IMR-90 (cell line): ENCODE results near the gene GGT6. TPM values are rescaled to one million over a fixed set of nuclear protein-coding genes. Genes with fewer than 3 reads are reported as not detected.

ENCODE experiments used
- ATAC-seq: fragments of 200-7000 bp; cut with Tn5 transposase; 2 replicates; pipeline ENCODE4 v1.9.1; 2020; ENCODE audit warnings: low read depth, mild to moderate bottlenecking, moderate library complexity
- BruUV-seq: library from RNA; stranded (reverse); fragments of 400-500 nt; replicated peaks from 2 replicates; lab custom pipeline; 2021; lab: Mats Ljungman, UMichigan
- CTCF ChIA-PET: fragments of 300-600 bp; formaldehyde crosslinking; extraction: SDS; loops from one replicate; lab custom pipeline; 2021; ENCODE audit warnings: antibody characterized with exemption; lab: Yijun Ruan, JAX
- POLR2A ChIA-PET: fragments of 300-600 bp; sonication (Branson Sonifier 250); formaldehyde crosslinking; loops from one replicate; lab custom pipeline; 2022; ENCODE audit warnings: antibody characterized with exemption; ENCODE audit not compliant: unreplicated experiment; lab: Charles Lee
- DNase-seq: peaks from one replicate; pipeline ENCODE4 v3.0.0; 2013
- H2AFZ ChIP-seq: replicated peaks from 2 replicates; pipeline ENCODE3; 2013; ENCODE audit warnings: low read length, mild to moderate bottlenecking; ENCODE audit not compliant: poor library complexity
- H2AK5ac ChIP-seq: 2 replicates; pipeline ENCODE4 v1.6.1; 2013; ENCODE audit warnings: low read depth, low read length, inconsistent platforms
- H2AK9ac ChIP-seq: replicated peaks from 2 replicates; pipeline ENCODE3; 2013; ENCODE audit warnings: mild to moderate bottlenecking, low read depth, low read length, moderate library complexity; ENCODE audit not compliant: poor library complexity
- H2BK120ac ChIP-seq: 2 replicates; pipeline ENCODE4 v1.6.1; 2013; ENCODE audit warnings: low read depth, low read length, inconsistent platforms
- H2BK15ac ChIP-seq: 3 replicates; pipeline ENCODE4 v1.6.1; 2013; ENCODE audit warnings: low read depth, low read length, inconsistent platforms
- H2BK20ac ChIP-seq: 2 replicates; pipeline ENCODE4 v1.6.1; 2013; ENCODE audit warnings: low read depth, mild to moderate bottlenecking, inconsistent platforms, low read length, moderate library complexity
- H2BK5ac ChIP-seq: 2 replicates; pipeline ENCODE4 v1.6.1; 2013; ENCODE audit warnings: mild to moderate bottlenecking, low read depth, low read length, inconsistent platforms; ENCODE audit not compliant: poor library complexity, severe bottlenecking
- H3K14ac ChIP-seq: replicated peaks from 2 replicates; pipeline ENCODE4 v1.6.1; 2013; ENCODE audit warnings: low read depth, low read length, inconsistent platforms
- H3K18ac ChIP-seq: 2 replicates; pipeline ENCODE4 v1.6.1; 2013; ENCODE audit warnings: low read depth, low read length, control low read depth
- H3K23ac ChIP-seq: 2 replicates; pipeline ENCODE4 v1.6.1; 2013; ENCODE audit warnings: low read depth, low read length, inconsistent platforms
- H3K27ac ChIP-seq: 2 replicates; pipeline ENCODE4 v1.5.1; 2013; ENCODE audit warnings: mild to moderate bottlenecking, control low read depth, low read length; ENCODE audit not compliant: insufficient read depth
- H3K27me3 ChIP-seq: 2 replicates; pipeline ENCODE4 v1.6.1; 2013; ENCODE audit warnings: low read length; ENCODE audit not compliant: control insufficient read depth, insufficient read depth
- H3K36me3 ChIP-seq: 2 replicates; pipeline ENCODE4 v1.6.1; 2013; ENCODE audit warnings: low read length, mixed read lengths; ENCODE audit not compliant: control insufficient read depth, insufficient read depth
- H3K4ac ChIP-seq: 2 replicates; pipeline ENCODE4 v1.6.1; 2013; ENCODE audit warnings: low read depth, low read length, inconsistent platforms
- H3K4me1 ChIP-seq: 2 replicates; pipeline ENCODE4 v1.6.1; 2013; ENCODE audit warnings: low read length, mixed read lengths; ENCODE audit not compliant: control insufficient read depth, insufficient read depth
- H3K4me2 ChIP-seq: 2 replicates; pipeline ENCODE4 v1.6.1; 2013; ENCODE audit warnings: low read depth, mild to moderate bottlenecking, control low read depth, low read length, moderate library complexity
- H3K4me3 ChIP-seq: 2 replicates; pipeline ENCODE4 v1.5.1; 2013; ENCODE audit warnings: low read depth, mild to moderate bottlenecking, control low read depth, low read length, moderate library complexity; ENCODE audit not compliant: insufficient read depth
- H3K56ac ChIP-seq: 2 replicates; pipeline ENCODE4 v1.6.1; 2013; ENCODE audit warnings: low read length, inconsistent platforms; ENCODE audit not compliant: insufficient read depth; ENCODE audit errors: extremely low read depth
- H3K79me1 ChIP-seq, 2 experiments: 2 replicates each; pipeline ENCODE4 v1.6.1; 2013; ENCODE audit warnings: low read length in 2 of 2, inconsistent platforms in 1 of 2, low read depth in 1 of 2
- H3K9ac ChIP-seq: 2 replicates; pipeline ENCODE4 v1.6.1; 2013; ENCODE audit warnings: low read depth, low read length, control low read depth
- H3K9me1 ChIP-seq: 2 replicates; pipeline ENCODE4 v1.6.1; 2013; ENCODE audit warnings: low read length, inconsistent platforms; ENCODE audit not compliant: insufficient read depth
- H3K9me3 ChIP-seq: 2 replicates; pipeline ENCODE4 v1.6.1; 2013; ENCODE audit warnings: low read length; ENCODE audit not compliant: control insufficient read depth, insufficient read depth
- H4K20me1 ChIP-seq: 2 replicates; pipeline ENCODE4 v1.6.1; 2013; ENCODE audit warnings: low read length, inconsistent platforms; ENCODE audit not compliant: insufficient read depth
- H4K5ac ChIP-seq: 2 replicates; pipeline ENCODE4 v1.6.1; 2013; ENCODE audit warnings: mild to moderate bottlenecking, low read depth, low read length, control low read depth
- H4K8ac ChIP-seq, 2 experiments: 2 replicates each; pipeline ENCODE4 v1.6.1; 2013; ENCODE audit warnings: low read depth in 2 of 2, low read length in 2 of 2, control low read depth in 1 of 2, inconsistent platforms in 1 of 2
- H4K91ac ChIP-seq: 2 replicates; pipeline ENCODE4 v1.6.1; 2013; ENCODE audit warnings: low read depth, low read length, inconsistent platforms; ENCODE audit not compliant: insufficient read depth
- CHD1 ChIP-seq: IDR thresholded peaks from 2 replicates; pipeline ENCODE4 v1.6.1; 2012; ENCODE audit warnings: low read depth, low read length, improper control_type of control experiment
- RAD21 ChIP-seq: IDR thresholded peaks from 2 replicates; pipeline ENCODE4 v1.6.1; 2012; ENCODE audit warnings: low read length, improper control_type of control experiment
- RFX5 ChIP-seq: IDR thresholded peaks from 2 replicates; pipeline ENCODE4 v1.8.0; 2012; ENCODE audit warnings: low read depth, mild to moderate bottlenecking, low read length, moderate library complexity
- SMC3 ChIP-seq: fragments of 150-350 bp; IDR thresholded peaks from 2 replicates; pipeline ENCODE4 v1.6.1; 2016; ENCODE audit warnings: low read depth, mild to moderate bottlenecking, antibody characterized with exemption, low read length, moderate library complexity
- WGBS, 2 experiments: methylation state at CpG; one replicate each; pipeline versions ENCODE4 v1.1.5 to v1.1.7; 2013; ENCODE audit warnings: missing lambda C conversion rate in 2 of 2; ENCODE audit not compliant: insufficient read length in 1 of 2; ENCODE audit errors: extremely low coverage in 2 of 2; 5-methylcytosine and 5-hydroxymethylcytosine counted together
- dilution Hi-C: fragments of 300-500 bp; cut with HindIII; formaldehyde crosslinking; loops from one replicate; pipeline ENCODE4 v1.14.3; 2018; ENCODE audit warnings: low sequenced_read_pairs; ENCODE audit not compliant: unreplicated experiment
- in situ Hi-C: fragments of 300-500 bp; cut with MboI; formaldehyde crosslinking; loops from 3 replicates; pipeline ENCODE4 v1.14.3; 2019; ENCODE audit warnings: low sequenced_read_pairs, inconsistent platforms, mixed read lengths
- intact Hi-C: fragments of 100-400 bp; cut with micrococcal nuclease; formaldehyde crosslinking; loops from 2 replicates; pipeline ENCODE4 v1.10.0; 2022
- polyA plus RNA-seq, 3 experiments: library from polyadenylated mRNA; depleted of rRNA; stranded (reverse); fragments of >200 nt; gene quantifications; 2 replicates each; pipeline ENCODE4 v1.2.3, GENCODE V29; 2012; ENCODE audit warnings: low replicate concordance in 1 of 3
- total RNA-seq: library from RNA; depleted of rRNA; stranded (reverse); fragments of >200 nt; gene quantifications from 2 replicates; pipeline ENCODE4 v1.2.3, GENCODE V29; 2012
- TF ChIP-seq, protein P1 (sequence below): fragments of 150-350 bp; IDR thresholded peaks from 2 replicates; pipeline ENCODE4 v1.6.1; 2017; ENCODE audit warnings: mild to moderate bottlenecking, antibody characterized with exemption, low read length, low read depth
- TF ChIP-seq, protein P2 (sequence below): fragments of 150-350 bp; IDR thresholded peaks from 2 replicates; pipeline ENCODE4 v1.6.1; 2016; ENCODE audit warnings: low read depth, mild to moderate bottlenecking, low read length, moderate library complexity, borderline replicate concordance
- TF ChIP-seq, protein P3 (sequence below): conservative IDR thresholded peaks from 2 replicates; pipeline ENCODE4 v1.5.1; 2012; ENCODE audit warnings: mild to moderate bottlenecking, low read depth, low read length, improper control_type of control experiment

The GGT6 gene
- total and polyA plus RNA-seq, 2 of the 4 experiments (the other 2 are of a cell fraction): not detected

DNA sequence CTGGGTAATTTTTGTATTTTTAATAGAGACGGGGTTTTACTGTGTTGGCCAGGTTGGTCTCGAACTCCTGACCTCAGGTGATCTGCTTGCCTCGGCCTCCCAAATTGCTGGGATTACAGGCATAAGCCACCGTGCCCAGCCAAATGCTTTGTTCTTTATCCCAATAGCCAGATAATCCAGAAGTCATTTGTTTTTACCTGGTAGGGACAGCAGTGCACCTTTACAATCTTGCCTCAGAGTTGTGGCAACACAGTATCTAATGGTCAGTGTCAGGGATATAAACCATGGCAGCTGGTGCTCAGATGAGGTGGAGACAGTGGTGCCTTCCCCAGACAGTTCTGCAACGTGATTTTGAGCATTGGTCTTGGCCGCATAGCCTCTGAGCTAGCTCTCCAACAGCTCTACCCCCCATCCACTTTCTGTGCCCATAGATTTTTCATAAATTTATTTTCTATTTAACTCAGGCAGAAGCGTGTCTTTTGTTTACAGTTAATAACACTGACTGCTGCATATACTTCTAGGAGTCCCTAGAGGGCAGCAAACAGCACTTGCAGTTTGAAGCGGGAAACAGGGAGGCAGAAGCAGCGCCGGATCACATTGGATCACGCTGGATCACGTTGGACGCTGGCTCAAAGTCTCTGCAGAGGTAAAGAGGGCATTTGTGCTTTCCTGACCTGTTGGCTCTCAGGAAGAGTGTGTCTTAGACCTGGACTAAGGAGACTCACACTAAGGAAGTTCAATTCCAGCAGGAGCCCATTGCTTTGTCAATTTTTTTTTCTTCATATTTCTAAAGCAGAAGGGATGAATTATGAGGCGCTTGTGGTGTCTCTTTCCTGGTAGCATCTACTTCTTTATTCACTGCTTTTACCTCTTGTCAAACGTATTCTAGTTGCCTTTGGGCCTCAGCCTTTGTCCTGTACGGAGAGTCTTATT is 5.1 kb upstream of the GGT6 start:
- Histone ChIP-seq H4K20me1 (no peaks in the 10 kb centered on the region), H3K4ac (no peak overlapping the region), H4K91ac (no peak overlapping the region), H3K27me3 (peaks cover 13% of the 10 kb centered on the region), H3K36me3 (no peaks in the 10 kb centered on the region), H3K9me3 (no peaks in the 10 kb centered on the region), H2BK20ac (no peak overlapping the region), H3K4me1 (no peaks in the 10 kb centered on the region), H3K9ac (no peak overlapping the region), H3K18ac (no peak overlapping the region), H3K23ac (no peak overlapping the region), H3K56ac (no peak overlapping the region), H2AFZ (peak overlapping the region; percentile 79), H3K27ac (no peak overlapping the region), H2AK5ac (no peak overlapping the region), H2BK5ac (no peak overlapping the region), H3K9me1 (no peaks in the 10 kb centered on the region), H2BK120ac (no peak overlapping the region), H3K4me2 (peak overlapping the region; percentile 38; the same call in 1 of the 2 replicates), H2BK15ac (no peak overlapping the region), H3K79me1 (no peaks in the 10 kb centered on the region), H4K8ac (no peak overlapping the region; a peak in 1 of 4 replicates), H2AK9ac (no peak overlapping the region), H3K4me3 (no peak overlapping the region), H4K5ac (no peak overlapping the region; the same call in 1 of the 2 replicates), H3K14ac (no peak overlapping the region)
- ChIA-PET CTCF (interaction anchor here (0.9 to 2.8 kb wide), 4 partner anchors 12 to 114 kb away, joined by 3 to 26 read pairs (median 4); no protein-coding TSS in a partner anchor), POLR2A (interaction anchor here (0.7 kb wide), 1 partner anchor 113 kb away, joined by 7 read pairs; no protein-coding TSS in a partner anchor)
- no TSS peak for BruUV-seq
- peak; percentile 62 for TF ChIP-seq RAD21
- no peak for TF ChIP-seq CHD1
- TF ChIP-seq, protein P1, sequence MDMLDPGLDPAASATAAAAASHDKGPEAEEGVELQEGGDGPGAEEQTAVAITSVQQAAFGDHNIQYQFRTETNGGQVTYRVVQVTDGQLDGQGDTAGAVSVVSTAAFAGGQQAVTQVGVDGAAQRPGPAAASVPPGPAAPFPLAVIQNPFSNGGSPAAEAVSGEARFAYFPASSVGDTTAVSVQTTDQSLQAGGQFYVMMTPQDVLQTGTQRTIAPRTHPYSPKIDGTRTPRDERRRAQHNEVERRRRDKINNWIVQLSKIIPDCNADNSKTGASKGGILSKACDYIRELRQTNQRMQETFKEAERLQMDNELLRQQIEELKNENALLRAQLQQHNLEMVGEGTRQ: peak; percentile 42; the same call in 1 of the 2 replicates
- peak; percentile 61 for TF ChIP-seq SMC3
- no peak for TF ChIP-seq RFX5
- TF ChIP-seq, protein P2, sequence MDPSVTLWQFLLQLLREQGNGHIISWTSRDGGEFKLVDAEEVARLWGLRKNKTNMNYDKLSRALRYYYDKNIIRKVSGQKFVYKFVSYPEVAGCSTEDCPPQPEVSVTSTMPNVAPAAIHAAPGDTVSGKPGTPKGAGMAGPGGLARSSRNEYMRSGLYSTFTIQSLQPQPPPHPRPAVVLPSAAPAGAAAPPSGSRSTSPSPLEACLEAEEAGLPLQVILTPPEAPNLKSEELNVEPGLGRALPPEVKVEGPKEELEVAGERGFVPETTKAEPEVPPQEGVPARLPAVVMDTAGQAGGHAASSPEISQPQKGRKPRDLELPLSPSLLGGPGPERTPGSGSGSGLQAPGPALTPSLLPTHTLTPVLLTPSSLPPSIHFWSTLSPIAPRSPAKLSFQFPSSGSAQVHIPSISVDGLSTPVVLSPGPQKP: no peak
- TF ChIP-seq, protein P3, sequence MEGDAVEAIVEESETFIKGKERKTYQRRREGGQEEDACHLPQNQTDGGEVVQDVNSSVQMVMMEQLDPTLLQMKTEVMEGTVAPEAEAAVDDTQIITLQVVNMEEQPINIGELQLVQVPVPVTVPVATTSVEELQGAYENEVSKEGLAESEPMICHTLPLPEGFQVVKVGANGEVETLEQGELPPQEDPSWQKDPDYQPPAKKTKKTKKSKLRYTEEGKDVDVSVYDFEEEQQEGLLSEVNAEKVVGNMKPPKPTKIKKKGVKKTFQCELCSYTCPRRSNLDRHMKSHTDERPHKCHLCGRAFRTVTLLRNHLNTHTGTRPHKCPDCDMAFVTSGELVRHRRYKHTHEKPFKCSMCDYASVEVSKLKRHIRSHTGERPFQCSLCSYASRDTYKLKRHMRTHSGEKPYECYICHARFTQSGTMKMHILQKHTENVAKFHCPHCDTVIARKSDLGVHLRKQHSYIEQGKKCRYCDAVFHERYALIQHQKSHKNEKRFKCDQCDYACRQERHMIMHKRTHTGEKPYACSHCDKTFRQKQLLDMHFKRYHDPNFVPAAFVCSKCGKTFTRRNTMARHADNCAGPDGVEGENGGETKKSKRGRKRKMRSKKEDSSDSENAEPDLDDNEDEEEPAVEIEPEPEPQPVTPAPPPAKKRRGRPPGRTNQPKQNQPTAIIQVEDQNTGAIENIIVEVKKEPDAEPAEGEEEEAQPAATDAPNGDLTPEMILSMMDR: peak; percentile 85
- dilution Hi-C loops: no loop called here
- in situ Hi-C loops: loop anchor here (5.0 kb wide), 1 partner anchor 57 kb away; no protein-coding TSS in a partner anchor
- DNase-seq: peak; percentile 75
- 48% methylated on average over 6 of the region's 16 CpGs; no CpG with 5 or more reads in 1 of the 2 experiments for WGBS, 2 experiments
- intact Hi-C loops: loop anchor here (1.0 to 10.0 kb wide), 3 partner anchors 61 to 319 kb away; partner anchors contain the start of gene PELP1
- peak; percentile 90 for ATAC-seq
